ENCODE data around the gene EIF2S1.
"Not testable (repeated sequence)": the region's sequence is repeated elsewhere in the genome, so short reads cannot be mapped to it uniquely, and the experiment has no call there.

Gene EIF2S1

DNA sequence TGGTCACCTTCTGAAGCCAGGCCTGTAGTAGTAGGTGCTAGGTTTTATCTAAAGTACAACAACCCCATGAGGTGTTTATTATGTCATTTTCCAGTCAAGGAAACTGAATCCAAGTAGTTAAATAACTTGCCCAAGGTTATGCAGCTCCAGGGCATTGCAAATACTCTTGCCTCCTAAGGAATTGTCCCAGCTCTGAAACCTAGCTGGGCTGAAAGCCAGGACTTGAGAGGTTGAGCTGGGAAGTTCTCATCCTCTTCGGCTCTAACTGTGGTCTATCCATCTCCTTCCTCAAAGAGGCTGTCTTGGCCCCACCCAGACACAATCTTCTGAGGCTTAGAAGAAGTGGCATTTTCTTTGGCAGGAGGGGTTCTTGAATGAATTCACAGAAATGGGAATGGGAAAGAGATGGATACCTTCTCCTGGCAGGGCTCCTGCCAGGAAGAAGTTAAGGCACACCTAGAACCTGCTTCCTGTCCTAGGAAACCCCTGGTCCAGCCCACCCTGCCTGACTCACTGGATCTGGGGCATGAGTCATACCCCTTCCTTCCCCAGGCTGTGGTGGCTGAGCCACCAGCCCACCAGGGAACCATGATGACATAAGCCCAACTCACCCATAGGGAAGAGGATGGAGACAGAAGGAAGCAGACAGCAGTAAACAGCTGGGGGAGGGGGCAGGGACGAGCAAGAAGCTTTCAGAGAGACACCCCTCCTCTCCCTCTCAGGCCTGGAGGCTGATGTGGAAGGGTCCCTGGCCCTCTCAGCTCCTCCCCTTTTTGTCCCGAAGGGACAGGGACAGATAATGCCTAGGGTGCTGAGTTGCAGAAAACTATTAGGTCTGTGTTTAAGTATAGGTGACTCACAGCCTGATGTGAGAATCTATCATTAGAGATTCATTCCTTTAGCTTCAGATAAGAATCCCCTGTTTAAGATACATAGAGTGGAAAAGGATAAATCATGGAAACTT lies 54.0 kb downstream of the EIF2S1 start:
- DNase-seq: no peak

DNA sequence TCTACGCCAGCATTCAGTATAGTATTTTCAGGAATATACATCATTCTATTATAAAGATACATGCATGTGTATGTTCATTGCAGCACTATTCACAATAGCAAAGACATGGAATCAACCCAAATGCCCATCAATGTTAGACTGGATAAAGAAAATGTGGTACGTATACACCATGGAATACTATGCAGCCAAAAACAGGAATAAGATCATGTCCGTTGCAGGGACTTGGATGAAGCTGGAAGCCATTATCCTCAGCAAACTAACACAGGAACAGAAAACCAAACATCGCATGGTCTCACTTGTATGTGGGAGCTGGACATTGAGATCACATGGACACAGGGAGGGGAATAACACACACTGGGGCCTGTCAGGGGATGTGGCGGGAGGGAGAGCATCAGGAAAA lies 55.5 kb downstream of the EIF2S1 start:
- DNase-seq: not testable (repeated sequence)

DNA sequence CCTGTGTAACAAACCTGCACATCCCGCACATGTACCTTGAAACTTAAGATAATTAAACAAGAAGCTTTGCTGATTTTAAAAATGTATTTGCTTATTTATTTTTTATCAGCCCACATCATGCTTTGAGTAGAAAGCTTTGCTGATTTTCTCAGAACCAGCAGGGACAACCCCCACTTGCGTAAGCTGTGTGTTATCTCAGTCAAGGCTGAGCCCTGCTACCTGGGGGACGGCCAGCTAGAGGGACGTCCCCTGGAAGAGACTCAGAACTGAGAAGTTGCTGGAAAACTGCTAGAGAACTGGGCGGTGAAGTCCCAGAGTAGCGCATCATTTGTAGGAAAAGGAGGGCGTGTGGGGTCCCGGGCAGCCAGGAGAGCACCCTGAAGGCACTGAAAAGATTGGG lies 56.0 kb downstream of the EIF2S1 start:
- DNase-seq: no peak

DNA sequence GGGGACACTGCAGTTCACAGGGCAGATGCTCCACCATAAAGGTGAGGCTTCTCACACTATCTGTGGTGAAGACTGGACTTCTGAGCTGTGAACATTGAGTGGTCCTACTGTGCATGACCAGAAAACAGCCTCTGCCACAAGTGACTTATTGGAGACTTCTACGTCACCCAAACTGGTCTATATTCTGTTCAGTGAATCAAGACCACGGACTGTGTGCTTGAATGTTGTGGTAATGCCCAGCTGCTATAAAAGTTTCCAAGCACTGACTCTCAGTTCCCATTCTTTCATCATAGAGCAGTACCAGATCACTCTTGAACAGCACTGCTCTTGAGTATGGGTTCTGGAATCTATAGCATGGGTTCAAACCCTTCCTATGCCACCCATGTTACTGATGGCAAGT lies 56.7 kb downstream of the EIF2S1 start:
- DNase-seq: no peak

DNA sequence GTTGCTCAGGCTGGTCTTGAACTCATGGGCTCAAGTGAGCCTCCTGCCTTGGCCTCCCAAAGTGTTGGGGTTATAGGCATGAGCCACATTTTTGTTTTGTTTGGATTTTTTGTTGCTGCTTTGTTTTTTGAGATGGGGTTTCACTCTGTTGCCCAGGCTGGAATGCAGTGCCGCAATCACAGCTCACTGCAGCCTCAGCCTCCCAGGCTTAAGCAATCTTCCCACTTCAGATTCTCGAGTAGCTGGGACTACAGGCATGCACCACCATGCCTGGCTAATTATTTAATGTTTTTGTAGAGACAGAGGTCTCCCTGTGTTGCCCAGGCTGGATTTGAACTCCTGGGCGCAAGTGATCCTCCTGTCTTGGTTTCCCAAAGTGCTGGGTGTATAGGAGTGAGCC lies 57.5 kb downstream of the EIF2S1 start:
- no peak for DNase-seq

DNA sequence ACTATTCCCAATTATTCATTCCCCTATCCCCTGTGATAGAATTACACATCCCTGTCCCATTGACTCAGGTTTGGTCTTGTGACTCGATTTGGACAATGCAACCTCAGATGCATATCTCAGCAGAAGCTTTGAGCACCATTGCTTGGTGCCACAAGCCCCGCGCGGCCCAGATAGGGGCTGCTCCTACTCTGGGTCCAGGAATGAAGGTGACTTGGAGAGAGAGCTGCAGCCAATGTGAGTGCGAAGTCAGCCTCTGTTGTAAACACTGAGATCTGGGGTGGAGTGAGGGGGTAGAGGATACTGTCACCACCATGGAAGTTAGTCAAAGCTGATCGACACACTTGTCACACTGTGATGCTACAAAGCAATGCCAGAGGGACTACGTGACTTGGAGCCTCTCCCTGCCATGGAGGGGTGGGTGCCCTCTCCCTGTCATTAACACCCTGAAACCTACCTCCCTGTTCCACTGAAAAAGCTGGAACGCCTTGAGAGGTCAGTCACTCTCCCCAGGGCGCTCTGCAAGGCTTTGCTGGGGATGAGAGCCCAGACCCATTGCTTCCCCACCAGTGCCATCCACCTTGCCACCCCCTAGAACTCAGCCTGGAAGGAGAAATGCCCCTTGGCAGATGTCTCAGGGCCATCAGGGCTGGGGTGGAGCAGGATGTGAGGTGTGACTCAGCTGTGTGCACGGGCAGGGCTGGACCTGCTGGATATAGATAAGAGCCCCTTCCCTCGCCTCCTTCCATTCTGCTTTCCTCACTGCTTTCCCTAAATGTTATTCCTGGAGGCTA lies 58.5 kb downstream of the EIF2S1 start:
- DNase-seq: no peak

DNA sequence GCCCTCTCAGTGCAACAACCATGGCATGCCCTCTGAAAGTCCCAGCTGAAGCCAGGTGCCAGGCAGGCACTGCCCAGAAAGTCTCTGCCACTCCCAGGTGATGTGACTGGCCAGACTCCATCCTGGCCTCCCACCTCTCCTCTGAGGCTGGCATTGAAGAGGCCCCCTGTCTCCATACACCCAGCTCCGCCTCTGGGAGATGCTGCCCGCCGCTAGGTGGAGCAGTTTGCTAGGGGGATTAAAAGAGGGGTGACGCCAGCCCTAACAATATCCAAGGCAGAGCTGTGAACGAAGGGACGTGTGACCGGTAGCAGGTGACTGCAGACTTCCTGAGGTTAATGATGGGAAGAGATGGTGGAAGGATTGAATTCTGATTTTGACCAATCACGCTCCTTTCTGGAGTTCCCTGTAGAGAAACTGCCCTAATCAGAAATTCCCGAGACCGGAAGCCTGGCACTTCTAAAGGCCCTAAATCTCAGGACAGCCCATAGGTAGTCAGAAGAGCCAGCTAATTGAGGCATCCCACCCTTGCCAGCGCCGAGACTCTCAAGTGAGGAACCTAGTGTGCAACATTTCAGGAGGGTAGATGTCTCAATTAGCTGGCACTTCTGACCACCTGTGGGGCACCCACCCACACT lies 60.1 kb downstream of the EIF2S1 start:
- peak; percentile 38 to 58 for DNase-seq

DNA sequence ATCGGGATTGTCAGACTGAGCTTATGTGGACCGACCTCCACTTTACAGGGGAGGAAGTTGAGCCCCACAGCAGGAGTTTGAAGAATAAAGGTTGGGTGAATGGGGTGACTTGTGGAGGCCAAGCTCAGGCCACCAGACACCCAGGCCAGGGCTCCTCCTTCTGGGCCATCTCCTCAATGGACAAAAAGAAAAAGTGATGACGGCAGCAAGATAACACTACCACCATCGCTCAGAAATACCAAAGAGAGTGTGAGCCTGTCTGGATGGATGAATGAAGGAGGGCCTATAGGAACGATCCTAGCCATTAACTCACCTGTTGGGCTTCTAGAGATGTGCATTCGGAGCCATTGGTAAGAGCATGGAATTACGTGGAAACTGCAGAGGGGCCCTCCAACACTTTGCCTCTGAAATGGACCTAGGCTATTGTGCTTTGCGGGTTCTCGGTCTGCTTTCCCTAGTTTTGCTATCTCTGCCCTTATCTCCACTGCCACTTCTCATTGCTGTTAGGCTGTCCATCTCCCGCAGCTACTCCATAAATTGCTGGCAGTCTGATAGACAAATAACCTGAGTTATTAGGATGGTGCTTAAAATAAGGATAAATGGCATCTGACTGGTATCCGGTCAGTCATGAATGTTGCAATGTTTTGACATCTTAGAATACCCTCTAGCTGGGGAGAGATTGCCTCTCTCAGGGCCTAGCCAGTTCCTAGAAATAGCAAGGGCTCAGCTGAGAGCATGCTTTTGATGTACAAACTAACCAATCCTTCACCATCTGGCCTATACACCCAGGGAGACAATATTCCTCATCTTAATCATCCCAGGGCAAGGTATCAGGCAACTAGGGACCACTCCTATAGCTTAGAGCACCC lies 61.5 kb downstream of the EIF2S1 start:
- peak in 1 of 2 experiments; percentile 20 for DNase-seq

DNA sequence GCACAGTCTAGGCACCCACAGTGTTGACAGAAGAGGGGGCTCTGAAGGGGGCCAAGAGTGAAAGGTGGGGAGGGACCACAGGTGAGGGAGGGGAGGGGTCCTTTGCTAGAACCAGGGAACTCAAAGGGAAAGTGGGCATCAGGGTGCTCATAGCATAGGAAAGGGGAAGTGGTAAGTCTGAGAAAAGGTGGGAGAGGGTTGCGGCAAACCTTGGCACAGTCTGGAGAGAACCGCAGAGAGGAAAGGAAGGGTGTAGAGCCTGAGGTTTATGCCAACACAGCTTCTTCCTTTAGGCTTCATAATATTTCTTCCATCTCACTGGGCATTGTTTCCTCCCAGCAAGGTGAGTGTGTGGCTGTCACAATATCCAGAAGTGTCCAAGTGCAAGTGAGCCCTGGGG lies 63.3 kb downstream of the EIF2S1 start:
- no peak for DNase-seq

DNA sequence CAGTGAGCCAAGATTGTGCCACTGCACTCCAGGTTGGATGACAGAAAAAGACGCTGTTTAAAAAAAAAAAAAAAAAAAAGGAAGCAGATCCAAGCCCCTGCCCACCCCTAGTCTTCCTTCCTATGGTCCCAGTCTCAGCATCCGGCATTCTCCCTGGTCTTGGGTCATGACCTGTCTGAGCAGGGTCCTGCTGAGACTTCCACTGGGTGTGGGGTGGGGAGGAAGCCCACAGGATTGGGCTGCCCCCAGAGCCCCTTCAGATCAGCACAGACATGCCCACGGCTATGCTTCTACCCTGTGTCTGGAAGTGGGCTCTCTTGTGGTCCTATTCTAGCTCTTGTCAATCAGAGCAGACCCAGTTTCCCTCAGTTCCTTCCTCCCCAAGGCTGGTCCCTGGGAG lies 64.4 kb downstream of the EIF2S1 start:
- no peak for DNase-seq

DNA sequence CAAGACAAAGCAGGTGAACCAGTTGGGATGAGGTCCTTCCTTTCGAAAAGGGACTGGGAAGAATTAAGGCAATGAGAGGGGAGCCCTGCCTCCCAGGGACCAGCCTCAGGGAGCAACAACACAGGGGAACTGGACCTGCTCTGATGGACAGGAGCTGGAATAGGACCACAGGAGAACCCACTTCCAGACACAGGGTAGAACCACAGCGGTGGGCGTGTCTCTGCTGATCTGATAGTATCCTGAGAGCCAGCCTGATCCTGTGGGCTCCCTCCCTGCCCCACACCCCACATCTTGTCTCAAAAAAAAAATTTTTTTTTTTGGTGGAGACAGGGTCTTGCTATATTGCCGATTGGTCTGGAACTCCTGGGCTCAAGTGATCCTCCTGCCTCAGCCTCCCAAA lies 65.5 kb downstream of the EIF2S1 start:
- no peak for DNase-seq

DNA sequence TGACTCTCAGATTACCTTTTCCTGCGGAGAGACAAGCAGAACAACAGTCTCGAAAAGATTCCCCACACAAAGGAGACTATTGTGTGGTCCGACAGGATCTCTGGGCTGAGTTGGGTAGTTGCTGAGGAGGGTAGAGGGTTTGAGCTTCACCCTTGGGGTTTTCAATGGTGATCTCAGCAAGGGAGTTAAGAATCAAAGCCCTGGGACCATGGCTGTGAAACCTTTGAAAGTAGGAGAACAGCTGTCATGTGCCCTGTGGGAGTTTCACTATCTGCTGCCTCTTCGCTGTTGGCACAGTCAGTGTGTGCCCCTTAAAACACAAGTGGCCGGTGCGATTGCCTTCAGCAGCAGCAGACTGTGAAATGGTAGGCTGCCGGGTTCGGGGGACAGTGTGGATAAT lies 66.0 kb downstream of the EIF2S1 start:
- peak in 1 of 2 experiments; percentile 66 for DNase-seq

DNA sequence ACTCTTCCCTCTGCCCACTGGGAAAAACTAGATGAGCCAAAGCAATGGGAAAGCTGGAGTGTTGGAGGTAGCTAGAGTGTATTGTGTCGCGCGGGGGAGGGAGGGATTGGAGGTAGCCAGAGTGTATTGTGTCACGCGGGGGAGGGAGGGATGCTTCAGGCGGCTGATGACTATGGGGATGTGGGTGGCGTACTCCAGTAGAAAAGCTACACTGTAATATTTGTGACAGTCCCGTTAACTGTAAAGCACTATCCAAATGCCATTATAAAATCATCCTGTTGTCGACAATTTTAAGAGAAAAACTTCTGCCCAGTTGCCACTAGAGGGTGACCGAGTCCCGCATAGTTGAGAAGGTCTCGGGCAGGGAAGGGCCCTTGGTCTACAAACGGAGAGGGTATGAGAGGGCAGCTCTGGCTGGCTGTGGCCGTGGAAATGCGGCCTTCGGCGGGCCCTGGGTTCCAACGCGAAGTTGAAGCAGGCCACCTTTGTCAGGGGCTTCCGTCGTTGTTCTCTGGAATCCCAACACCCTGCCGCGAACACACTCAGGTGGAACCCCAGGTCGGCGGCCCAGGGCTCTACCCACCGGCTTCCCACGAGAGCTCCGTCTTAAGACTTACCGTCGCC lies 67.0 kb downstream of the EIF2S1 start:
- peak; percentile 91 to 94 for DNase-seq

DNA sequence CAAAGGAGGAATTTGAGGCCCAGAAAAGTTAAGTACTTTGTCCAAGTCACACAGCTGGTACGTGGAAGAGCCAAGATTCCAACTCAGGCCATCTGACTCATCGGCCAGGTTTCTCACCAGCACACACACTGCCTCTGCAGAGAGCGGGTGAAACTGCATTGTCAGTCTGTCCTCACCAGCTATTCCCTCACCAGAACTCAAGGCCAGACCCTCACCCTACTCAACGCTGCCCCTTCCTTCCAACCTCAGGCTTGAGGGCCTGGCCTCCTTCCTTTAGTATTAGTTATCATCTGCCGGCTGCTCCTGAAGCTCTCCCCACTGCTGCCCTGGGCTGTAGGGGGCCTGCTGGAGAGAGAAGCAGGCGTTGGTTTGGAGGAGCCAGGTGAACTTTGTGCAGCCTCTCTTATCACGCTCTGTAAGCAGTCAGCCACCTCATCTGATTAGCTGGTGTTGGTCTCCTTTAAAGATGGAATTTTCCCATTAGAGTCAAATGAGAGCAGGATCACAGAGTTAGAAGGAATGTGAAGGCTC lies 68.4 kb downstream of the EIF2S1 start:
- no peak for DNase-seq

DNA sequence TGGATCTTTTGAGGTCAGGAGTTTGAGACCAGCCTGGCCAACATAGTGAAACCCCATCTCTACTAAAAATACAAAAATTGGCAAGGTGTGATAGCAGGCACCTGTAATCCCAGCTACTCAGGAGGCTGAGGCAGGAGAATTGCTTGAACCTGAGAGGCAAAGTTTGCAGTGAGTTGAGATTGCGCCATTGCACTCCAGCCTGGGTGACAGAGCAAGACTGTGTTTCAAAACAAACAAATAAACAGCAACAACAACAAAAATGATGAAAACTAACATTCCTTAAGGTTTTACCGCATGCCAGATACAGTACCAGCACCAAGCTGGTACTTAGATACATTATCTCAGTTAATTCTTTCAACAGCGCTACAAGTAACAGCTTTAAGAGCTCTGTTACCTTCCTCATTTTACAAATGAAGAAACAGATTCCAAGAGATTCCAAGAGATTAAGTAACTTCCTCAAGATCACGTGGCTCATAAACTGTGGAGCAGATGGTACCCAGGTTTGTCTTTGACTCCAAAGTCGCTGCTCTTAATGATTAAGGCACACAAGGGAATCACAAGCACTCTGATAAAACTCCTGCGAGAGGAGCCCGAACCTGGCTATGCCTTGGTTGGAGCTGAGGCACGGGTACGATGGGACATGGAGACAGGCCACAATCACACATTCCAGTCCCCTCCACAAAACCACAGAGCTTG lies 69.5 kb downstream of the EIF2S1 start:
- DNase-seq: peak; percentile 97 to 99

DNA sequence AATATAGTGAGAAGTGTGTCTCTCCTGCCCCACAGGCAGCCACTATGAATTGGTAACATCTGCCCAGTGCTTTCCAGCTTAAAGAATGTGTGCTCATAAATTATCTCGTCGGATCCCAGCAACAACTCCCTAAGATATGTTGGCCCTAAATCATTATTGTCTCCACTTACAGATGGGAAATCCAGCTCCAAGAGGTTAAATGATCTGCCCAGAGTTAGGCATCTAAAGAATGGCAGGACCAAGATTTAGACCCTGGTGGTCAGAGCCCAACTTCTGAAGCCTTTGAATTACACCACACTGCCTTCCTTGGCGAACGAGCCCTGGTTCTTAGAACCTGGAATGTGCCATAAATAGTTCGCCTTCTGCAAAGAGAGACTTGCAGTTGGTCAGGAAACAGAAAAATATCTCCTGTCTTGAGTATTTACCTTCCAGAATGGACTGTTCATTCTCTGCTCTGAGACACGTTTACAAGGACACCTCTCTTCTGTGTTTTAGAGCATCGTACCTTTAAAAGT lies 72.0 kb downstream of the EIF2S1 start:
- DNase-seq: peak in 1 of 2 experiments; percentile 23

DNA sequence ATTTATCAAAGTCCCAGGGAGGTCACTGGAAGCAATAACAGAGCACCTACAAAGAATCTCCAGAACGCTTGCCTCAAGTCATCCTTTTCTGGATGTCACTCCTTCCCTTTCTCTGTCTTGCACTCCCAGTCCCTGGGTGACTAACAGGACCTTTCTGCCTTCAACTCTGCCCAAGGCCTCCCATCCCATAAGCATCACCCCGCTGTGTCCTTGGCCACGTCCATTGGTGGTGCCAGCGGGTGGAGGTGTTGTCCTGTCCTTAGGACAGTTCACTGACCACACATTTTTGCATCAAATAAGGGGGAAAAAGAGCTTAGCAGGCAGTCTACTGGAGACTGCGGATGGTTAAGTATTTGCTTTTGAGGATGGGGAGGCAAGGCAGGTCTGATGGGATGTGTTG lies 75.5 kb downstream of the EIF2S1 start:
- no peak for DNase-seq
